SK-N-SH treated with all-trans-retinoic acid at 6 μM for 48 hours (cell line): Measurements from ENCODE around the gene C1QTNF9.

ENCODE experiments used
- ATAC-seq: fragments of 200-7000 bp; cut with Tn5 transposase; 3 replicates; pipeline ENCODE4 v1.9.1; 2020; ENCODE audit warnings: mild to moderate bottlenecking, moderate library complexity
- ARNTL ChIP-seq: fragments of 450-650 bp; formaldehyde crosslinking; IDR thresholded peaks from 2 replicates; pipeline ENCODE4 v1.5.0; 2020; ENCODE audit warnings: low read depth, mild to moderate bottlenecking, moderate library complexity, borderline replicate concordance
- BACH2 ChIP-seq: fragments of 250-450 bp; sonication (Bioruptor Pico); IDR thresholded peaks from 2 replicates; pipeline ENCODE4 v1.9.0; 2021; ENCODE audit warnings: mild to moderate bottlenecking, borderline replicate concordance
- CREB5 ChIP-seq: fragments of 250-450 bp; sonication (Bioruptor Pico); IDR thresholded peaks from 2 replicates; pipeline ENCODE4 v1.5.1; 2020; ENCODE audit warnings: low read depth, mild to moderate bottlenecking, moderate library complexity
- CSDC2 ChIP-seq: fragments of 250-450 bp; sonication (Bioruptor Pico); IDR thresholded peaks from 2 replicates; pipeline ENCODE4 v1.5.0; 2020; ENCODE audit warnings: mild to moderate bottlenecking, moderate library complexity
- CSRNP3 ChIP-seq: fragments of 250-450 bp; sonication (Bioruptor Pico); IDR thresholded peaks from 2 replicates; pipeline ENCODE4 v1.5.1; 2021; ENCODE audit warnings: mild to moderate bottlenecking, moderate library complexity
- ESRRG ChIP-seq: fragments of 250-450 bp; sonication (Bioruptor Pico); IDR thresholded peaks from 2 replicates; pipeline ENCODE4 v1.6.1; 2021; ENCODE audit warnings: mild to moderate bottlenecking
- GLIS3 ChIP-seq: fragments of 250-450 bp; sonication (Bioruptor Pico); IDR thresholded peaks from 2 replicates; pipeline ENCODE4 v1.5.0; 2020; ENCODE audit warnings: mild to moderate bottlenecking, moderate library complexity
- ISL1 ChIP-seq: fragments of 250-450 bp; sonication (Bioruptor Pico); IDR thresholded peaks from 2 replicates; pipeline ENCODE4 v2.1.2; 2022; ENCODE audit warnings: mild to moderate bottlenecking, moderate library complexity
- OSR1 ChIP-seq: fragments of 250-450 bp; sonication (Bioruptor Pico); IDR thresholded peaks from 2 replicates; pipeline ENCODE4 v1.8.0; 2022; ENCODE audit warnings: moderate library complexity, mild to moderate bottlenecking, inconsistent platforms
- PATZ1 ChIP-seq: fragments of 250-450 bp; sonication (Bioruptor Pico); IDR thresholded peaks from 2 replicates; pipeline ENCODE4 v1.8.0; 2020; ENCODE audit warnings: mild to moderate bottlenecking, moderate library complexity, borderline replicate concordance
- POU6F1 ChIP-seq: fragments of 250-450 bp; sonication (Bioruptor Pico); IDR thresholded peaks from 2 replicates; pipeline ENCODE4 v1.8.0; 2021; ENCODE audit warnings: low read depth, mild to moderate bottlenecking, moderate library complexity, borderline replicate concordance
- PPARA ChIP-seq: fragments of 250-450 bp; sonication (Bioruptor Pico); IDR thresholded peaks from 2 replicates; pipeline ENCODE4 v1.5.0; 2020; ENCODE audit warnings: mild to moderate bottlenecking, borderline replicate concordance
- RARB ChIP-seq: fragments of 250-450 bp; sonication (Bioruptor Pico); IDR thresholded peaks from 2 replicates; pipeline ENCODE4 v1.8.0; 2021; ENCODE audit warnings: mild to moderate bottlenecking, moderate library complexity
- SNAI2 ChIP-seq: fragments of 250-450 bp; sonication (Bioruptor Pico); IDR thresholded peaks from 2 replicates; pipeline ENCODE4 v1.5.0; 2020; ENCODE audit warnings: mild to moderate bottlenecking, moderate library complexity
- TOX ChIP-seq: fragments of 250-450 bp; sonication (Bioruptor Pico); IDR thresholded peaks from 2 replicates; pipeline ENCODE4 v1.8.0; 2021; ENCODE audit warnings: mild to moderate bottlenecking, moderate library complexity, borderline replicate concordance
- TSHZ2 ChIP-seq: fragments of 250-450 bp; sonication (Bioruptor Pico); IDR thresholded peaks from 2 replicates; pipeline ENCODE4 v1.5.0; 2020; ENCODE audit warnings: mild to moderate bottlenecking, moderate library complexity
- ZC3H10 ChIP-seq: fragments of 250-450 bp; sonication (Bioruptor Pico); IDR thresholded peaks from 2 replicates; pipeline ENCODE4 v1.5.1; 2021; ENCODE audit warnings: mild to moderate bottlenecking, moderate library complexity
- ZFP3 ChIP-seq: fragments of 250-450 bp; sonication (Bioruptor Pico); IDR thresholded peaks from 2 replicates; pipeline ENCODE4 v1.5.0; 2020; ENCODE audit warnings: mild to moderate bottlenecking, moderate library complexity
- ZFP30 ChIP-seq: fragments of 450-650 bp; formaldehyde crosslinking; IDR thresholded peaks from 2 replicates; pipeline ENCODE4 v1.5.0; 2022; ENCODE audit warnings: mild to moderate bottlenecking, moderate library complexity
- ZNF565 ChIP-seq: fragments of 450-650 bp; formaldehyde crosslinking; conservative IDR thresholded peaks from 2 replicates; pipeline ENCODE4 v1.5.0; 2020; ENCODE audit warnings: low read depth, mild to moderate bottlenecking, moderate library complexity
- ZNF70 ChIP-seq: fragments of 450-650 bp; formaldehyde crosslinking; IDR thresholded peaks from 2 replicates; pipeline ENCODE4 v1.5.0; 2020; ENCODE audit warnings: mild to moderate bottlenecking, moderate library complexity
- ZNF8 ChIP-seq: fragments of 450-650 bp; formaldehyde crosslinking; IDR thresholded peaks from 2 replicates; pipeline ENCODE4 v1.5.0; 2020; ENCODE audit warnings: mild to moderate bottlenecking, moderate library complexity

C1QTNF9 gene

GRCh38 chr13:24272452-24273161 lies 36.8 kb upstream of the C1QTNF9 start:
- TF ChIP-seq RARB: no peak
- TF ChIP-seq TSHZ2: no peak
- no peak for TF ChIP-seq PATZ1 (CRISPR knock-in tag)
- no peak for TF ChIP-seq PPARA (CRISPR knock-in tag)
- TF ChIP-seq ZFP3: no peak
- TF ChIP-seq BACH2: no peak
- TF ChIP-seq ZNF565 (CRISPR knock-in tag): no peak
- no peak for TF ChIP-seq SNAI2 (CRISPR knock-in tag)
- no peak for TF ChIP-seq CSDC2 (CRISPR knock-in tag)
- no peak for TF ChIP-seq ISL1 (CRISPR knock-in tag)
- no peak for TF ChIP-seq CREB5 (CRISPR knock-in tag)
- no peak for TF ChIP-seq OSR1 (CRISPR knock-in tag)
- no peak for TF ChIP-seq ARNTL (CRISPR knock-in tag)
- no peak for TF ChIP-seq POU6F1 (CRISPR knock-in tag)
- TF ChIP-seq ZFP30 (CRISPR knock-in tag): no peak
- no peak for TF ChIP-seq CSRNP3 (CRISPR knock-in tag)
- TF ChIP-seq GLIS3 (CRISPR knock-in tag): no peak
- TF ChIP-seq ZNF70 (CRISPR knock-in tag): no peak
- TF ChIP-seq TOX: no peak
- no peak for ATAC-seq

GRCh38 chr13:24273926-24274325 lies 35.5 kb upstream of the C1QTNF9 start:
- TF ChIP-seq CSDC2 (CRISPR knock-in tag): no peak
- no peak for TF ChIP-seq PPARA (CRISPR knock-in tag)
- TF ChIP-seq ZNF8 (CRISPR knock-in tag): no peak
- TF ChIP-seq ZC3H10: no peak
- no peak for TF ChIP-seq BACH2
- no peak for TF ChIP-seq ESRRG (CRISPR knock-in tag)
- TF ChIP-seq ZNF70 (CRISPR knock-in tag): no peak
- TF ChIP-seq POU6F1 (CRISPR knock-in tag): no peak
- no peak for TF ChIP-seq CREB5 (CRISPR knock-in tag)
- no peak for TF ChIP-seq ZNF565 (CRISPR knock-in tag)
- no peak for TF ChIP-seq RARB
- no peak for TF ChIP-seq ZFP30 (CRISPR knock-in tag)
- ATAC-seq: no peak
